ENCODE data around the gene TWNK. TPM values are rescaled to one million over a fixed set of nuclear protein-coding genes. Genes with fewer than 3 reads are reported as not detected.
"Not testable (repeated sequence)": the region's sequence is repeated elsewhere in the genome, so short reads cannot be mapped to it uniquely, and the experiment has no call there.

Gene TWNK
- total RNA-seq, 1 donor from 2014 or later, result 4.1 TPM

DNA sequence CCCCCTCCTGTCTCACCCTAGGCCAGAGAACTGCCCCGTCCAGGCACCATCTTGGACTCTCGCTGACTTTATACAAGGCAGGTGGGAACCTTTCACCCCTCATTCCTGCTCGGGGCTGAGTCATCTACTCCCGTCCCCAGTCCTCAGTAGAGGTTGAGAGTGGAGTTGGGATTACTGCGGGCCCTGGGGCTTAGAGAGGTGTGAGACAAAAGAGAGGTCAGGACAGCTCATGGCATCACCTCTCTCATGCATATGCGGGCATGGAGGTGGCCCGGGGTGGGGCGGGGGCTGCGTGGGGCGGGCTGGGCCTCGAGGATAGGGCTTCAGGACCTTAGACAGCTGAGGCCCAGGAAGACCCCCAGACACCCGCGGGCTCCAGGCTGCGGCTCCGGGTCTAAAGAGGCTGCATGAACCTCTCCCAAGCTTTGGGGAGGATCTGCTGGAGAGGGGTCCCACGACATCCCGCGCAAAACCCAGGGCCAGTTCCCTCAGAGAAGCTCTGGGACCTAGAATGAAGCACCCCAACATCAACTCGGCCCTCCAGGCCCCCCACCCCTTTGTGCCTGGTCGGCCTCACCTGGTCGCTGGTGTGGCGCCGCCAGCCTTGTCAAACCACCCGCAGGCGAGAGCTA, 43.3 kb downstream of the TWNK start:
- no peak for DNase-seq

- peak; percentile 67 for DNase-seq
Measured at GRCh38 chr10:101031128-101031795, 43.9 kb downstream of the TWNK start, which contains the start of the genes PDZD7 and SFXN3. PDZD7 (minus strand) TSS chr10:101031129; CDS start chr10:101030219, 910 bp downstream. SFXN3 (plus strand) TSS chr10:101031234; CDS start chr10:101034695, 3,461 bp downstream.

DNA sequence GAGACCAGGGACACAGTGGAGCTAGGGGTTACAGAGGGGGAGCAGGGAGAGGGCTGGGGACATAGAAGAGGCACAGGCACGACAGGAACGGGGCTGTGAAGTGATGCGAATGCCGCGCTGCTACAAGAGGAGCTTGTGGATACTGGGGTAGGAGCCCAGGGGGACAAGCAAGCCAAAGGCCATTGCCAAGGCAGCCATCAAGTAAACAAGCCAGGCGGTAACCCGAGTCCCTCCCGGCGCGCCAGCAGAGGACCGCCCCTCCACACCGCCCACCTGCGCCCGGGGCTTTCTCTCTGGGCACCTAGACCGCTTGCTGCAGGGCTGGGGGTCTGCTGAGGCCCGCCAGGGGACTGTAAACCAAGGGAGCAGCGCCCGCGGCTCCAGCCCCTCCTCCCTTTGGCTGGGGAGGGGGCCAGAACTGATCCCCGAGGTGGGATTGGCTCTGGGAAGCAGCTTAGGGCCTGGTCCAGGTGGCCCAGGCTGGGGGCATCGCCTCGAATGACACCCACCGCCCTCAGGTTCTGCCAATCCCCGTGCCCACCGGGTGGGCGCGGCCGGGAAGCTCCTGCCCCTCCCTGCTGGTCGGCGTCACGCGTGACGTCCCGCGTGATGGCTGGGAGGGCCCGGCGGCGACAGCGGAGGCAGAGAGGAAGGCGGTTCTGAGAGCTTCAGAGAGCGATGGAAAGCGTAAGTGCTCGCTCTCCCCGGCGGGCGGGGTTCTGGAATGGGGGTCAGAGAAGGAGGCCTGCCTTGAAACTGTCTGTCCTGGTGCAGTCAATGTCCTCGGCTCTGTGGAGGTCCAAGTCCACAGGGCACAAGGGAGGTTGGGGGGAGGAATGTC, 44.7 kb downstream of the TWNK start:
- DNase-seq, result peak; percentile 74

DNA sequence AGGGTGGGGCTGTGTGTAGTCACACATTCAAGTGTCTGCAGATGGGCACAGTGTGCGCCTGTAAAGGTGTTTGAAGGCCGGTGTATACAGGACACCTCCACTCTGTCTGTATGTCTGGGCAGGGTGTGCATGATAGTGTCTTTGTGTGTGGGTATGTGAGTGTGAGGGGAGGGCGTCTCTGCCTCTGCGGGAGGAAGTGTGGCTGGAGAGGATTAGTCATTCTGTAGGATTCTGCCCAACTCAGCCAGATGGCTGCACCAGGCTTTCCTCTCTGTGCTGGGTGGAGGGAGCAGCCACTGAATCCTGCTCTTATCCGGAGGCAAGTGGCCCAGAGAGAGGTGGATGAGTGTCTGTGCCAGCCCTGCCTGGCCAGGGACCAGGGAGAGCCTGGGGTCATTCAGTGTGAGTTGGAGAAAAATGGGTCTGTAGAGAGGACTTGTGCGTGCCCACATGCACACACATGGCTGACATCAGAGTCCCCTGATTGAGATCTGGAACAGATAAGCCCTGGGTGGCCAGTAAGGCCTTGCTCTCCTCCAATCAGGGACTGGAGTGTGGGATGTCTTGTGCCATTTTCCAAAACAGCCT, 45.4 kb downstream of the TWNK start:
- peak; percentile 82 for DNase-seq

DNA sequence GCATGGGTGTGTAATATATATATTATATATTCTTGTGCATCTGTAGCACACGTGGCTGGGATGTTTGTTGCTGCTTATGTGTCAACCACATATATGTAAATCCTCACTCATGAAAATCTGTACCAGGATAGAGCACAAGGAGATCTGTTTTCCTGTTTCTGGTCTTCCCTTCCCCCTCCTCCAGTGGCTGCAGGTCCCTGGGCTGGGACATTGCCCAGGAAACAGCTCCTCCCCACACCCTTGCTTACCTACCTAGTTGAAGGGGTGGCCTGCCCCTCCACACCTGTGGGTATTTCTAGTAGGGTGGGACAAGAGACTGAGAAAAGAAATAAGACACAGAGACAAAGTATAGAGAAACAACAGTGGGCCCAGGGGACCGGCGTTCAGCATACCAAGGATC, 45.9 kb downstream of the TWNK start:
- DNase-seq, result no peak

DNA sequence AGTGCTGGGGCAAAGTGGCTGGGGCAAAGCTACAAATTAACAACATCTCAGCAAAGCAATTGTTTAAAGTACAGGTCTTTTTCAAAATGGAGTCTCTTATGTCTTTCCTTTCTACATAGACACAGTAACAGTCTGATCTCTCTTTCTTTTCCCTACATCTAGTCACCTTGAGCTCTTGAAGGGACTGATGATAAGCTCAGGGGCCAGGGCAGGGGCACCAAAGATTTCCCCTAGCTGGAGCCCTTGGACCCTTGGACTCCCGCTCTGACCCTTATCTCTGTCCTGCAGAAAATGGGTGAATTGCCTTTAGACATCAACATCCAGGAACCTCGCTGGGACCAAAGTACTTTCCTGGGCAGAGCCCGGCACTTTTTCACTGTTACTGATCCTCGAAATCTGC, 47.1 kb downstream of the TWNK start:
- not testable (repeated sequence) for DNase-seq

- no peak for DNase-seq
Measured at GRCh38 chr10:101035314-101035713, 48.0 kb downstream of the TWNK start.

GRCh38 chr10:101035916-101036702, 48.8 kb downstream of the TWNK start:
- no peak for DNase-seq

- no peak for DNase-seq
Measured at GRCh38 chr10:101036726-101037125, 49.4 kb downstream of the TWNK start.

DNA sequence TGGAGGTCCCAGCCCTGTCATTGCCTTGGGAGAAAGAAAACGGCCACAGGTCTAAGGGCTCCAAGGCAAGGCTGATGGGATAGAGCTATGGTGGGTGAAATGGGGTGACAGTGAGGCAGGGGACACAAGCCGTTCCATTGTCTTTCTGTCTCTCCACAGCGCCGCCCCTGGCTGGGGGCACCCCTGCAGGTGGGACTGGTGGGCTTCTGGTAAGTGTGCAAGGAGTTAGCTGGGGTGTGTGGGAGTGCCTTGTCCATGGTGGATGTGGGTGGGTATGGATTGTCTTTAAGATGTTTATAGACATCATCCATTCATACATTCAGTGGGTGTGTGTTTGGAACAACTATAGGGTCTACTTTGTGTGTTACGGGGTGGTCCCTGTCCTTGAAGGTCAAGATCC, 51.1 kb downstream of the TWNK start:
- DNase-seq, result no peak

GRCh38 chr10:101040061-101040460, 52.7 kb downstream of the TWNK start:
- DNase-seq, result no peak

DNA sequence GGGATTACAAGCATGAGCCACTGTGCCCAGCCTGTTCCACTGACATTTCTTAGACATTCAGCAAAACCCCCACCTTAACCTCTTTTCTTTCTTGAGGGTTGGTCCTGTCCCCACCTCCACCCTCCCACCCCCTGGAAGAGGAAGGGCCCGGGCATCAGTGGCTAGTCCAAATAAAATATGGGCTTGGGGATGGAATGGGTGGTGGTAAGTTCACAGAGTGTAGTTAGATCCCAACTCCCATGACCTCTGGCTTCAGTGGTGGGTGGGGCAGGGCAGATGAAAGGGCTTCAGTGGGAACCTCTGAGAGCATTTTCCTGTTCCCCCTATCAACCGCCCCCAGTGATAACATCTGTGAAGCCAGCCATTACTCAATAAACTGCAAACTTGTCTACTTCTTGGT, 53.5 kb downstream of the TWNK start:
- DNase-seq, result no peak

- DNase-seq, result peak; percentile 73
Measured at GRCh38 chr10:101041252-101041761, 54.0 kb downstream of the TWNK start.

DNA sequence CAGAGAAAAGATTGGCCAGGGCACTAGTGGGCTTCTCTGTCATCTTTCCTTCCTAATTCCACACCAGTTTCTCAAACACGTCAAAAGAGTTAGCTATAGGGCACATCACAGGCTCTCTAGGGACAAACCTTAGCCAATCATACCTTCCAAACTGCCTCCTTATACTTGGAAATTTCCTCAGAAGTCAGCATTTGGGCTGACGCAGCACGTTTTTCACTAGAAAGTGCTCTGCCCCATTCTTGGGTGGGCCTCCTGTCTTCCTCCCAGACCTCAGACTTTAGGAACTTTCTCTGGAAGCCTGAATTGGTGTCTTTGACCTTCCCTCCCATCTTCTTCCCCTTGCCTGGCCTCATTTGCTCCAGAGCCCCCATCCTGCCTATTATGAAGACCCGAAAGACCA, 54.8 kb downstream of the TWNK start:
- DNase-seq, result no peak

DNA sequence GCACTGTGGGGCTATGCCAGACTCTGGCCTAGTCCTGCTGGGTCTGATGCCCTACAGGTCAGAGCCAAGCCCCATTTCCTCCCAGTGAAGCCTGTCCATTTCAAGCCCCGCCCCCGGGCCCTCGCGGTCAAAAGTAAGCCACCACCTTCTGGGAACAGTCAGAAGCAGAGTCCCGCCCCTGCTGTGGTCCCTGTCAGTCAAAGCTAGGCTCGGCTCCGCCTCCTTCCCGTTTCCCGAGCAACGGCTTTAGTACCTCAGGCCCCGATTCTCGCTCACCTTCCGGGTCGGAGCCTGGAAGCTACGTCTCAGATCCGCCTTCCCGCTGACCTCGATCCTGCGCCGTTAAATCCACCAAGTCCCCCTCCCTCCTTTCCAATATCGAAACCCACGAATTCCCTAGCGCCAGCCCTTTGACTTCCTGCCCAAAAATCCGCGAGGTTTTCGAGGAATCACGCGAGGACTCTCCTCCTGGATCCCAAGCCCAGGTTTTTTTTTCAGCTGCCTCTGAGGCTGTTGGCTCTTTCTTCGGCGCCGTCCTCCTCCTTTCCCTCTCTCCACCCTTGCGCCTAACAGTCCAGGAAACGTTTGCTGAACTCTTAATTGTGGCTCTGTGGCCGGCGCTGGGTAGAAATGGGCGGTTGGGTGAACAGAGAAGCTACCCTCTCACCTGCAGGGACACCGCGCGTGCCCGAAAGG, 55.5 kb downstream of the TWNK start:
- DNase-seq, result peak; percentile 95

DNA sequence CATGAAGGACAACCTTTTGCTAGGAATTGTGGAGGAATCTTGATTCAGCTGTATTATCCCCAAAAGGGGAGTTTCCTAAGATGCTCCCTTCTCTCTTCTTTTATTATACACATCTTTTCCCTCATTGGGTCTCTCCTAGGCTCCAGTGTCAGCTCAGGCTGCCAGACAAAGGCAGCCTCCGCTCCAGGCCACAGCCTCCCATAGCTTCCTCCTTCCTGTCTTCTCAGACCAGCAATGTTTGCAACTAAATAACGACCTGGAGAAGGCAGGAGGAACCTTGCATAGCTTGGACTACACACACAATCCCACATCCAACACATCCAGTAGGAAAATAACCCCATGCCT, 56.0 kb downstream of the TWNK start:
- no peak for DNase-seq

Small RNA genes lying within 50 kb of the gene (small RNA-seq; reads per million reads assigned to genes)
- not detected for gene MIR608 (ENCODE audit: low replicate concordance)

Other genes starting within 250 kb of the TWNK start
- gene PAX2, start 242.0 kb upstream of the TWNK start, total RNA-seq, result not detected
- gene SLF2, start 74.6 kb upstream of the TWNK start, total RNA-seq, result 37.9 TPM
- 1.9 TPM for gene SEMA4G, start 18.0 kb upstream of the TWNK start, total RNA-seq
- gene MRPL43, start within 50 bp of the TWNK start, total RNA-seq, result 32.3 TPM
- gene LZTS2, start 12.3 kb downstream of the TWNK start, total RNA-seq, result 32.7 TPM
- gene PDZD7, start 43.6 kb downstream of the TWNK start, total RNA-seq, result 1.2 TPM
- gene SFXN3, start 43.7 kb downstream of the TWNK start, total RNA-seq, result 34.4 TPM
- 17.7 TPM for gene KAZALD1, start 74.4 kb downstream of the TWNK start, total RNA-seq
- not detected for gene TLX1, start 143.8 kb downstream of the TWNK start, total RNA-seq
- 0.20 TPM for gene LBX1, start 241.9 kb downstream of the TWNK start, total RNA-seq